Mucosa of rectum (tissue), 2 donors: ENCODE results near the gene TERB2.
"Not testable (repeated sequence)": the region's sequence is repeated elsewhere in the genome, so short reads cannot be mapped to it uniquely, and the experiment has no call there.

Experiments
- H3K27ac ChIP-seq, 2 donors: one replicate each; pipeline ENCODE4 v1.7.0; 2013; ENCODE audit warnings: inconsistent platforms in 2 of 2, low read depth in 2 of 2, low read length in 2 of 2
- H3K27me3 ChIP-seq, 2 donors: one replicate each; pipeline ENCODE4 v1.7.0; 2013; ENCODE audit warnings: low read length in 2 of 2; ENCODE audit not compliant: control insufficient read depth in 2 of 2, insufficient read depth in 2 of 2
- H3K36me3 ChIP-seq, 2 donors: one replicate each; pipeline ENCODE4 v1.7.0; 2013; ENCODE audit warnings: low read length in 2 of 2; ENCODE audit not compliant: control insufficient read depth in 2 of 2, insufficient read depth in 2 of 2
- H3K4me1 ChIP-seq, 2 donors: one replicate each; pipeline ENCODE4 v1.7.0; 2013; ENCODE audit warnings: low read length in 2 of 2, mild to moderate bottlenecking in 1 of 2; ENCODE audit not compliant: control insufficient read depth in 2 of 2, insufficient read depth in 2 of 2
- H3K4me3 ChIP-seq, 2 donors: one replicate each; pipeline ENCODE4 v1.7.0; 2013; ENCODE audit warnings: low read length in 2 of 2
- H3K9ac ChIP-seq, 2 donors: one replicate each; pipeline ENCODE4 v1.7.0; 2013; ENCODE audit warnings: low read length in 2 of 2, low read depth in 1 of 2, mild to moderate bottlenecking in 1 of 2
- H3K9me3 ChIP-seq, 2 donors: one replicate each; pipeline ENCODE4 v1.7.0; 2013; ENCODE audit warnings: low read length in 2 of 2; ENCODE audit not compliant: control insufficient read depth in 2 of 2
- donor health status: healthy.
- donor health status: Normal muscosa, but diverticular disease.

Gene TERB2

GRCh38 chr15:44971036-44971435, 14.5 kb downstream of the TERB2 start:
- H3K9me3 ChIP-seq, result no peaks in the 10 kb centered on the region
- H3K4me1 ChIP-seq, result no peaks in the 10 kb centered on the region
- no peaks in the 10 kb centered on the region for H3K36me3 ChIP-seq
- H3K27me3 ChIP-seq, result no peaks in the 10 kb centered on the region
- H3K9ac ChIP-seq, result no peak overlapping the region
- H3K27ac ChIP-seq, result no peak overlapping the region
- no peak overlapping the region for H3K4me3 ChIP-seq

- H3K36me3 ChIP-seq, result not testable (repeated sequence)
Observed at GRCh38 chr15:44976183-44976582, 19.7 kb downstream of the TERB2 start.

GRCh38 chr15:44977781-44978180, 21.3 kb downstream of the TERB2 start:
- H3K4me1 ChIP-seq, H3K27ac ChIP-seq, H3K36me3 ChIP-seq, H3K9me3 ChIP-seq, H3K27me3 ChIP-seq, H3K9ac ChIP-seq, H3K4me3 ChIP-seq: not testable (repeated sequence)

More at GRCh38 chr15:44976183-44976582, 19.7 kb downstream of the TERB2 start:
- H3K27me3 ChIP-seq, H3K9ac ChIP-seq, H3K4me3 ChIP-seq, H3K27ac ChIP-seq, H3K4me1 ChIP-seq, H3K9me3 ChIP-seq: not testable (repeated sequence)

- H3K36me3 ChIP-seq, H3K9me3 ChIP-seq, H3K27ac ChIP-seq, H3K27me3 ChIP-seq, H3K4me3 ChIP-seq, H3K9ac ChIP-seq, H3K4me1 ChIP-seq: not testable (repeated sequence)
Observed at GRCh38 chr15:44979617-44980339, 23.3 kb downstream of the TERB2 start.

GRCh38 chr15:44984144-44984543, 27.7 kb downstream of the TERB2 start:
- H3K27me3 ChIP-seq, H3K9ac ChIP-seq, H3K4me1 ChIP-seq, H3K27ac ChIP-seq, H3K36me3 ChIP-seq, H3K4me3 ChIP-seq, H3K9me3 ChIP-seq: not testable (repeated sequence)

GRCh38 chr15:44986346-44987055, 30.0 kb downstream of the TERB2 start:
- H3K27ac ChIP-seq, H3K4me3 ChIP-seq, H3K36me3 ChIP-seq, H3K9me3 ChIP-seq, H3K9ac ChIP-seq, H3K27me3 ChIP-seq, H3K4me1 ChIP-seq: not testable (repeated sequence)

GRCh38 chr15:44987711-44988110, 31.2 kb downstream of the TERB2 start:
- H3K4me3 ChIP-seq, H3K36me3 ChIP-seq, H3K4me1 ChIP-seq, H3K27me3 ChIP-seq, H3K9ac ChIP-seq, H3K9me3 ChIP-seq, H3K27ac ChIP-seq: not testable (repeated sequence)

GRCh38 chr15:44988184-44988869, 31.8 kb downstream of the TERB2 start:
- H3K27ac ChIP-seq, H3K27me3 ChIP-seq, H3K4me3 ChIP-seq, H3K36me3 ChIP-seq, H3K9ac ChIP-seq, H3K9me3 ChIP-seq, H3K4me1 ChIP-seq: not testable (repeated sequence)

GRCh38 chr15:44988870-44989219, 32.4 kb downstream of the TERB2 start:
- H3K27me3 ChIP-seq, H3K9ac ChIP-seq, H3K27ac ChIP-seq, H3K9me3 ChIP-seq, H3K36me3 ChIP-seq, H3K4me3 ChIP-seq, H3K4me1 ChIP-seq: not testable (repeated sequence)

GRCh38 chr15:44997632-44998031, 41.1 kb downstream of the TERB2 start:
- H3K27me3 ChIP-seq, H3K4me1 ChIP-seq, H3K36me3 ChIP-seq, H3K27ac ChIP-seq, H3K9ac ChIP-seq, H3K4me3 ChIP-seq, H3K9me3 ChIP-seq: not testable (repeated sequence)
